AG09309 (cell line): Measurements from ENCODE around the gene CLDN20.
"Not testable (repeated sequence)": the region's sequence is repeated elsewhere in the genome, so short reads cannot be mapped to it uniquely, and the experiment has no call there.

Source experiments
- DNase-seq: peaks from one replicate; pipeline ENCODE4 v3.0.0-alpha.2; 2010; ENCODE audit warnings: low read depth
- H3K4me3 ChIP-seq: 2 replicates; pipeline ENCODE4 v1.5.1; 2011; ENCODE audit warnings: mild to moderate bottlenecking, low read depth, low read length, moderate library complexity; ENCODE audit not compliant: control insufficient read depth
- TF ChIP-seq, protein P1 (sequence below): IDR thresholded peaks from 2 replicates; pipeline ENCODE4 v1.5.1; 2011; ENCODE audit warnings: mild to moderate bottlenecking, low read depth, low read length, inconsistent platforms; ENCODE audit not compliant: insufficient read depth, control insufficient read depth; ENCODE audit errors: missing control alignments

The CLDN20 gene

DNA sequence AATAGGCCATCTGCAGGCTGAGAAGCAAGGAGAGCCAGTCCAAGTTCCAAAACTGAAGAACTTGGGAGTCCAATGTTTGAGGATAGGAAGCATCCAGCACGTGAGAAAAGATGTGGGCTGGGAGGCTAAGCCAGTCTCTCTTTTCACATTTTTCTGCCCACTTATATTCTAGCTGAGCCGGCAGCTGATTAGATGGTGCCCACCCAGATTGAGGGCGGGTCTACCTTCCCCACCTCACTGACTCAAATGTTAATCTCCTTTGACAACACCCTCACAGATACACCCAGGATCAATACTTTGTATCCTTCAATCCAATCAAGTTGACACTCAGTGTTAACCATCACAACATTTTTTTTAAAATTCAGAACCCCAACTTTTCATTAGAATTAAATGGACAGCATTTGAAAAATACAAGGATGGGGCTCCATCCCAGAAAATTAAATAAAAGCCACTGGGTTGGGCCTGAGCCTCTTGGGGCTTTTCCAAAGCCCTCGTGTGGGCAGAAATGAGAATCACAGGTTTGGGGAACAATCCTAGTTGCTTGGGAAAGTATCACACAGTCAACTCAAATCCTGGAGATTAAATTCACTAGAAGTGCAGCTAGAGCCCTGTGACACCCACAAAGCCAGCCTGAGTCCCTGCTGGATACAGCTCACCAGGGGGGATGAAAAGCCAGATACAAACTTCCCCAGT, 2.2 kb downstream of the CLDN20 start:
- TF ChIP-seq, protein P1, sequence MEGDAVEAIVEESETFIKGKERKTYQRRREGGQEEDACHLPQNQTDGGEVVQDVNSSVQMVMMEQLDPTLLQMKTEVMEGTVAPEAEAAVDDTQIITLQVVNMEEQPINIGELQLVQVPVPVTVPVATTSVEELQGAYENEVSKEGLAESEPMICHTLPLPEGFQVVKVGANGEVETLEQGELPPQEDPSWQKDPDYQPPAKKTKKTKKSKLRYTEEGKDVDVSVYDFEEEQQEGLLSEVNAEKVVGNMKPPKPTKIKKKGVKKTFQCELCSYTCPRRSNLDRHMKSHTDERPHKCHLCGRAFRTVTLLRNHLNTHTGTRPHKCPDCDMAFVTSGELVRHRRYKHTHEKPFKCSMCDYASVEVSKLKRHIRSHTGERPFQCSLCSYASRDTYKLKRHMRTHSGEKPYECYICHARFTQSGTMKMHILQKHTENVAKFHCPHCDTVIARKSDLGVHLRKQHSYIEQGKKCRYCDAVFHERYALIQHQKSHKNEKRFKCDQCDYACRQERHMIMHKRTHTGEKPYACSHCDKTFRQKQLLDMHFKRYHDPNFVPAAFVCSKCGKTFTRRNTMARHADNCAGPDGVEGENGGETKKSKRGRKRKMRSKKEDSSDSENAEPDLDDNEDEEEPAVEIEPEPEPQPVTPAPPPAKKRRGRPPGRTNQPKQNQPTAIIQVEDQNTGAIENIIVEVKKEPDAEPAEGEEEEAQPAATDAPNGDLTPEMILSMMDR: peak; percentile 33

GRCh38 chr6:155267411-155267810, 3.6 kb downstream of the CLDN20 start:
- no peak for DNase-seq
- TF ChIP-seq, protein P1: no peak
- H3K4me3 ChIP-seq: no peak overlapping the region

More for the DNA sequence above, 2.2 kb downstream of the CLDN20 start:
- H3K4me3 ChIP-seq: no peak overlapping the region
- no peak for DNase-seq

DNA sequence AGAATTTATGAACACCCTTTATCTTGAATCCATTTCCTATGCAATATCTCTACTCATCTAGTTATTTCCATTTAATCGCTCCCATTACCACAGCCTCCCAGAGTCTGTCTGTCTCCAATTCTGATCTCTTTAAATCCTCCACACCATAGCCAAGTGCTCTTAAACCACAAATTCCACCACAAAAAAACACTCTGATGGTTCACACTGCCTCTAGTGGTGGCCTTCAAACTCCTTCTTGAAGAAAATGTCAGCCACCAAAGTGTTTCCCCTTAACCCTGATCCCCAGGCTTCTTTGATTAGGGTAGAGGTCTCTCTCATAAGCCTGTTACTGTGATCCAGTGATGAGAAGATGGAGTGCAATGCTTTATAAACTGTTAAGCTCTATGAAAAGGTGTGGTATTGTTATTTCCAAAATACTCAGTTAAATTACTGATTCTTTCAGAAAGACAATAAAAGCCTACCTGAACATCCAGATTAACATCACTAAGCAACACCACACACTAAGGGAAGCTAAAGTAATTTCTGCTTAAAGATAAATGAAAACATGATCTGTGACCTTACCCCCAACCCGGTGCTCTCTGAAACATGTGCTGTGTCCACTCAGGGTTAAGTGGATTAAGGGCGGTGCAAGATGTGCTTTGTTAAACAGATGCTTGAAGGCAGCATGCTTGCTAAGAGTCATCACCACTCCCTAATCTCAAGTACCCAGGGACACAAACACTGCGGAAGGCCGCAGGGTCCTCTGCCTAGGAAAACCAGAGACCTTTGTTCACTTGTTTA, 4.5 kb downstream of the CLDN20 start:
- not testable (repeated sequence) for DNase-seq, H3K4me3 ChIP-seq
- TF ChIP-seq, protein P1: peak; percentile 66

DNA sequence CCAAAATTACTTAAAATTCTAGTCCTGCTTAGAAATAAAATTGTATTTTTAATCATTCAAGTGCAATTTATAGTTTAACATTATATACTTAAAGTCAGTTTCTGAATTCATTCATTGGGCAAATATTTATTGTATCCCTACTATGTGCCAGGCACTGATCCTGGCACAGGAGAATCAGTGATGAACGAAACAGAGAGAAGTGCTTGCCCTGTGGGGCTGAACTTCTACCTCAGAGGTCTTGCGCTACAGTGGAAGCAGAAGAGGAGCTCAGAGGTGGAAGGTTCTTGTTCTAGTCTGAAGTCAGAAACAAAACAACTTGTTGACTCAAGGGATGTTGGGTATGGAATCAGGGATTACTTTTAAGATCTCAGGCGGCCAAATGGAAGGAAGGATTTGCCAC, 6.0 kb downstream of the CLDN20 start:
- H3K4me3 ChIP-seq: no peak overlapping the region
- TF ChIP-seq, protein P1: no peak
- DNase-seq: no peak

- TF ChIP-seq, protein P1: no peak
- no peak for DNase-seq
- H3K4me3 ChIP-seq: no peak overlapping the region
These were observed 6.8 kb downstream of the CLDN20 start for GRCh38 chr6:155270561-155271091.

- no peak for DNase-seq
- H3K4me3 ChIP-seq: no peak overlapping the region
- TF ChIP-seq, protein P1: no peak
These were observed 7.3 kb downstream of the CLDN20 start for GRCh38 chr6:155271145-155271544.
